Heart left ventricle (tissue), 13 donors: ENCODE data around the gene RNF121.

Experiments used
- CTCF ChIP-seq, 12 donors: fragments of 200-600 bp; sonication (generic) in 4 of 12; IDR thresholded peaks; one replicate each; pipeline versions ENCODE4 v1.5.0 to v1.8.0; 2018 to 2022; ENCODE audit warnings: antibody characterized with exemption in 12 of 12, mild to moderate bottlenecking in 5 of 12
- POLR2A ChIP-seq, 2 donors: fragments of 450-650 bp; IDR thresholded peaks; one replicate each; pipeline ENCODE4 v1.6.1; 2017; ENCODE audit warnings: antibody characterized with exemption in 2 of 2, mild to moderate bottlenecking in 2 of 2, moderate library complexity in 2 of 2
- donor health status: ischemic (EF 13 %, LVEDD 7.1; RV severe dilation, severe dysfunction).
- donor health status: DM: no; HTN: yes; CAD: no.
- donor health status: DM: no; HTN: no; CAD: no.
- donor health status: ischemic (EF 25% LVEDD 6.9; RV normal size, moderate dysfunction).
- donor health status: ischemic (EF 25% LVEDD 5.7; RV mildly dilated, moderate dysfunction).
- donor health status: ischemic (EF 35%, LVEDD 5.7; RV mildly dilated, moderate dysfunction).
- donor health status: nonischemic (EF 11% LVEDD 7.7; RV severe dilation, severe dysfunction).
- donor health status: DM: yes; HTN: yes; CAD: no.
- donor health status: PGD.
- donor health status: ischemic (EF 29% LVEDD 5.4; RV normal size, mild dysfunction).
- donor health status: nonischemic (EF 23%, LVEDD 6.1; RV moderate dilation, normal function).

- TF ChIP-seq CTCF (IDR thresholded peaks at IDR 0.05) (peak in 2 of 12 donors; percentile 21 to 34), POLR2A (IDR thresholded peaks at IDR 0.05) (no peak)
Measured at GRCh38 chr11:72015511-72016061, 86.7 kb downstream of the RNF121 start.
